ENCODE data around the gene PDZRN3.

PDZRN3 gene

GRCh38 chr3:73511571-73512525 lies 112.9 kb downstream of the PDZRN3 start:
- no peak for DNase-seq

GRCh38 chr3:73510784-73511183 lies 114.0 kb downstream of the PDZRN3 start:
- DNase-seq, result no peak

GRCh38 chr3:73510334-73510733 lies 114.4 kb downstream of the PDZRN3 start:
- no peak for DNase-seq

- no peak for DNase-seq
These were observed 114.9 kb downstream of the PDZRN3 start for GRCh38 chr3:73509816-73510215.

- no peak for DNase-seq
These were observed 115.7 kb downstream of the PDZRN3 start for GRCh38 chr3:73509066-73509465.

- DNase-seq, result no peak
These were observed 116.3 kb downstream of the PDZRN3 start for GRCh38 chr3:73508330-73508954.

GRCh38 chr3:73504852-73505251 lies 119.9 kb downstream of the PDZRN3 start:
- no peak for DNase-seq

- DNase-seq, result no peak
These were observed 120.5 kb downstream of the PDZRN3 start for GRCh38 chr3:73504239-73504638.

GRCh38 chr3:73503781-73504180 lies 121.0 kb downstream of the PDZRN3 start:
- no peak for DNase-seq

- DNase-seq, result peak; percentile 16
These were observed 121.8 kb downstream of the PDZRN3 start for GRCh38 chr3:73502609-73503583.

- DNase-seq, result no peak
These were observed 124.4 kb downstream of the PDZRN3 start for GRCh38 chr3:73500321-73500720.

- no peak for DNase-seq
These were observed 125.0 kb downstream of the PDZRN3 start for GRCh38 chr3:73499787-73500186.

GRCh38 chr3:73498764-73499622 lies 125.7 kb downstream of the PDZRN3 start:
- no peak for DNase-seq

GRCh38 chr3:73497646-73498406 lies 126.9 kb downstream of the PDZRN3 start:
- DNase-seq, result no peak

GRCh38 chr3:73493543-73494308 lies 131.0 kb downstream of the PDZRN3 start:
- DNase-seq, result no peak

- DNase-seq, result no peak
These were observed 132.6 kb downstream of the PDZRN3 start for GRCh38 chr3:73492186-73492585.

- DNase-seq, result no peak
These were observed 133.5 kb downstream of the PDZRN3 start for GRCh38 chr3:73491287-73491662.

GRCh38 chr3:73490453-73491286 lies 134.1 kb downstream of the PDZRN3 start:
- DNase-seq, result no peak

GRCh38 chr3:73485877-73486330 lies 138.8 kb downstream of the PDZRN3 start:
- DNase-seq, result no peak
